C1 segment of cervical spinal cord (tissue), 14 donors: ENCODE measurements around the gene URI1.
A peak's percentile ranks its signal among the peaks of the same experiment; 100 is the strongest.
"Not testable (repeated sequence)": the region's sequence is repeated elsewhere in the genome, so short reads cannot be mapped to it uniquely, and the experiment has no call there.

Source experiments
- DNase-seq, 14 donors: peaks; one replicate each; lab custom pipeline; 2025; lab: John Stamatoyannopoulos, UW

The URI1 gene

DNA sequence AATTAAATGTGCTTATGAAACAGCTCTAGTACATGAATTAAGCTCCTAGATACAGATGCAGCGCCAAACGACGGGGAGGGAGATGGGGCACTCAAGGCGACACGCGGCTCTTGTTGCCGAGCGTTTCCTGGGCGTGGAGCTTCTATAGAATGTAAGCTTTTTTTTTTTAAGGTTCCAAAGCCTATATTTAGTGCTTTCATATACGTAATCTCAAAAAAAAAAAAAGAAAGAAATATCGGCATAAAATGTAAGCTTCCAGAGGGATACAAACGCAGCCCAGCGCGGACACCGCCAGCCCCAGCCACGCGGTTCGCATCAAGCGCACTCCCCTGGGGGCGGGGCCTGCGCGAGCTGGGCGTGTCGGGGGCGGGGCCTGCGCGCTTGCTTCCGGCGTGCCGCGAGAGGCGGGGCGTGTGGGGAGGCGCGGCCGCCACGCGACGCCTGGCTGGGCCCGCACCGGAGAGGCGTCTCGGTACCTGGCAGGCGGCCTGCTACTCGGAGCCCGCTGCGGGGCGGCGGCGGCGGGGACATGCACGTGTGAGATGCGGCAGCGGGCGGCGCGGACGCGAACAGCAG, at the start of gene URI1:
Gene URI1, plus strand, starts transcription at position 412 of the 576 bp plus-strand sequence. CDS start 309 bp downstream, outside the sequence.
- peak; percentile 17 to 92 (median 76) for DNase-seq

GRCh38 chr19:29893606-29894284, 48.3 kb upstream of the URI1 start:
- no peak for DNase-seq

- no peak for DNase-seq
Measured at GRCh38 chr19:29896802-29897201, 45.2 kb upstream of the URI1 start.

DNA sequence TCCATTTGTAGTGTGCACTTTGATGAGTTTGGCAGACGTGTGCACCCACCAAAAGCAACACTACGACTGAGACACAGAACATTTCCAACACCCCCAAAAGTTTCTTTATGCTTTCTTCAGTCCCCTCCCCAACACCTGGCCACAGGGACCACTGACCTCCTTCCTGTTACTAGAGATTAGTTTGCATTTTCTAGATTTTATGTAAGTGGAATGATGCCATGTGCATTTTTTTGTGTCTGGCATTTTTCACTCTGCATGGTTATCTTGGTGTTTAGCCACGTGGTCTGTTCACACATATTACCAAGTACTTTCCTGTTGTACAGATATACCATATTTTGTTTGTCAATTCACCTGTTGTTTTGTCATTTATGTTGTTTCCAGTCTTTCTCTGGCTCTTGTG, 44.6 kb upstream of the URI1 start:
- no peak for DNase-seq

GRCh38 chr19:29904017-29904416, 38.0 kb upstream of the URI1 start:
- no peak for DNase-seq

GRCh38 chr19:29908963-29909944, 32.8 kb upstream of the URI1 start:
- no peak for DNase-seq

DNA sequence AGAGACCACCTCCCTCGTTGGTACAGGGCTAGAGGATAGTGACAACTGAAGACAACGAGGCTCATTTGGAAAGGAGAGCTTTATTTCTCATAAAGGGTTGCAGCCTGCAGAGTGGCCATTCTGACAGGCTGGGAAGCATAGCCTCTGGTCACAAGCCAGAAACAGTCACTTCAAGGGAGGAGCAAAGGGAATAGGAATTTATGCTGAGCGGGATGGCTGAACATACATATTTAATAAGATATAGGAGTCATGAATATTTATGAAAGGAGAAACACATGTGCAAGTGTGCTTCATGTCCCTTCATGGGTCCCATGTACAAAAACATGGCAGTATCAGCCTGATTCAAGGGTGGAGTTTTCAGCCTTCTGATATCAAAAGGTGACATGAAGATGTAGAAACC, 27.1 kb upstream of the URI1 start:
- no peak for DNase-seq

DNA sequence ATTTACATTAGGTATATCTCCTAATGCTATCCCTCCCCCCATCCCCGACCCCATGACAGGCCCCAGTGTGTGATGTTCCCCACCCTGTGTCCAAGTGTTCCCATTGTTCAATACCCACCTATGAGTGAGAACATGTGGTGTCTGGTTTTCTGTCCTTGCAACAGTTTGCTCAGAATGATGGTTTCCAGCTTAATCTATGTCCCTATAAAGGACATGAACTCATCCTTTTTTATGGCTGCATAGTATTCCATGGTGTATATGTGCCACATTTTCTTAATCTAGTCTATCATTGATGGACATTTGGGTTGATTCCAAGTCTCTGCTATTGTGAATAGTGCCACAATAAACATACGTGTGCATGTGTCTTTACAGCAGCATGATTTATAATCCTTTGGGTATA, 26.2 kb upstream of the URI1 start:
- DNase-seq = not testable (repeated sequence)

DNA sequence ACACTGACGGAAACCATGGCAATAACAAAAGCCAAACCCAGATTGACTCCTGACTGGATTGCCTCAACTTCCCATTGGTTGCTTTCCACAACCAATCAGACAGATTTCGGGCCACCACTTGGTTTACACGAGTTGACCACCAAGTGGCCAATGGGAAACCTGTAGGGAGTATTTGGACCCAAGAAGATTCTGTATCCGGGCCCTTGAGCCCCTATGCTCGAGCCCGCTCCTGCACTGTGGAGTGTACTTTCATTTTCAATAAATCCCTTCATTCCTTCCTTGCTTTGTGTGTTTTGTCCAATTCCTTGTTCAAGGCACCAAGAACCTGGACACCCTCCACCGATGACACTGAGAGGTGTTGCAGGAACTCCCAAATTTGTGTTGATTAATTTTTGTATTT, 24.1 kb upstream of the URI1 start:
- no peak for DNase-seq

- no peak for DNase-seq
Measured at GRCh38 chr19:29918891-29919290, 23.1 kb upstream of the URI1 start.

DNA sequence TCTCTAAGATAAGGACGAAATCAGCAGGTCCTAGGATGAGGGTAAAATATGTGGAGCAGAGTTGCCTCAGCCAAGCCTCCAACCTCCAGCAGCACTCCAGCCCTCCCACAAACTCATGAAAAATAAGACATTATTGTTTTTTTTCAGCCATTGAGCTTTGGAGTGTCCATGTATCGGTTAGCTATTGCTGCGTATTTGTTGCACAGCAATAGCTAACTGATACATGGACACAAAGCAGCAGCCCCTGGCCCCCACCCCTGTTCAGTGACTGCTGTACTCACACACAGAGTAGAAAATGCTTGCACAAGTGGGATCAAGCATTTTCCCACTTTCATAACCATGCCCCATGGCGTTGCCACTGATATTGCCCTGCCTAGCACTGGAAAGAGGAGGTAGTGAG, 19.1 kb upstream of the URI1 start:
- no peak for DNase-seq

DNA sequence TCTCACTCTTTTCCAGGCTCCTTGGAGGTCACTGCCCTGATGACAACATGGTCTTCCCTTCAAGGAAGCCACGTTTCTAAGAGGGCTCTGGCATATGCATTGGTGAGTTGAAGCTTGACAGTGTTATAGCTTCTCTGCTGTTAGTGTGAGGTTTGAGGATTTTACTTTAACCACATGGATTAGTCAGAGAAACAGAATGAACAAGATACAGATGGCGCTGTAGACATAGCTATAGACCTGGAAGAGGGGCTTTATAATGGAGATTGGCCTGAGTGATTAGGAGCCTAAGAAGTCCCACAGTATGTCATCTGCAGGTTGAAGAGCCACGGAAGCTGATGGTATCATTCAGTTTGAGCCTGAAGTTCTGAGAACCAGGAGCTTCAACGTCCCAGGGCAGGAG, 18.4 kb upstream of the URI1 start:
- DNase-seq = no peak

GRCh38 chr19:29926031-29926430, 16.0 kb upstream of the URI1 start:
- no peak for DNase-seq

- no peak for DNase-seq
Measured at GRCh38 chr19:29926801-29927200, 15.2 kb upstream of the URI1 start.

- DNase-seq = peak in 4 of 14 donors; percentile 1 to 24 (median 10)
Measured at GRCh38 chr19:29927944-29928625, 14.0 kb upstream of the URI1 start.

GRCh38 chr19:29928831-29929230, 13.2 kb upstream of the URI1 start:
- no peak for DNase-seq

DNA sequence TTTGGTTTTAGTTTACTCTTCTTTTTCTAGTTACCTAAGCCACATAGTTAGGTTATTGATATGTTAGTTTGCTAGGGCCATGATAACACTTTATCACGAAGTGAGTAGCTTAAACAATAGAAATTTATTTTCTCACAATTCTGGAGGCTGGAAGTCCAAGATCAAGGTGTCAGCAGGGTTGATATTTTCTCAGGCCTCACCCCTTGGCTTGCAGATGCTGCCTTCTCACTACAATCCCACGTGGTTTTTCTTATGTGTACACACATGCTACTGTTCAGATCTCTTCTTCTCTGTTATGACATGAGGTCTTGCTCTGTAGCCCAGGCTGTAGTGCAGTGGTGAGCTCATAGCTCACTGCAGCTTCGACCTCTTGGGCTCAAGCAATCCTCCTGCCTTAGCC, 7.8 kb upstream of the URI1 start:
- DNase-seq = no peak

GRCh38 chr19:29934781-29935180, 7.3 kb upstream of the URI1 start:
- DNase-seq = no peak

DNA sequence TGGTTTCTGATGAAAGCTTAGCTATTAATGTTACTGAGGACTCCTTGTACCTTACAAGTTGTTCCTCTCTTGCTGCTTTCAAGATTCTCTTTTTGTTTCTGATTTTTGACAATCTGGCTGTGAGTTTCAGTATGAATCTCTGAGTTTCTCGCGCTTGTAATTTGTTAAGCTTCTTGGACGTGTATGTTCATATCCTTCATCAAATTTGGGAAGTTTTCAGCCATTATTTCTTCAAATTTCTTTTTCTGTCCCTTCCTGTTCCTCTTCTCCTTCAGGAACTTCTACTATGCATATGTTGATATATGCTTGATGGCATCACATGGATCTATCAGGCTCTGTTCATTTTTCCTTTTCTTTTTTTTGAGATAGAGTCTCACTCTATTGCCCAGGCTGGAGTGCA, 5.6 kb upstream of the URI1 start:
- no peak for DNase-seq

DNA sequence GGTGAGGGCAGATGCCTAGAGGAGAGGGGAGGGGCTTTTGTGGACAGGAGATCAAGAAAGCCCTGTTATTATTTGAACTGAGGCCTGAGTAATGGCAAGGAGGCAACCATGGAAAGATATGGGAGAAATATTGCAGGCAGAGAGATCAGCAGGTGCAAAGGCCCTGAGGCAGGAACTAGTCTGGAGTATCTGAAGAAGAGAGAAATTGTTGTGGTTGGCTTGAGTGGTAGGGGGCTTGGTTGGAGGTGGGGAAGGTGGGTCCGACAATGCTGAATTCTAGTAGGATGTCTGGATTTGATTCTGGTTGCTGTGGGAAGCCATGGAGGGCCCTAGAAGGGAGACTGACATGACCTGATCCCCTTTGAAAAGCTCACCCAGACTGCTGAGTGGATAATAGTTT, 2.4 kb upstream of the URI1 start:
- no peak for DNase-seq

- no peak for DNase-seq
Measured at GRCh38 chr19:29940971-29941585, 961 bp upstream of the URI1 start.
